ENCODE measurements around the gene GHDC. TPM values are rescaled to one million over a fixed set of nuclear protein-coding genes. Genes with fewer than 3 reads are reported as not detected.

The GHDC gene
- total RNA-seq, 1 experiment from 2014 or later = 7.5 TPM

GRCh38 chr17:42180922-42181850 lies 13.1 kb downstream of the GHDC start, which contains the start of gene KCNH4:
TSS of gene KCNH4 (minus strand) at chr17:42181142. CDS start at chr17:42180945, 197 bp downstream.
- H3K36me3 Mint-ChIP-seq = no peaks in the 10 kb centered on the region
- ChIA-PET POLR2A (interaction anchor here (0.6 to 1.1 kb wide), 5 partner anchors 9 to 74 kb away, joined by 3 to 4 read pairs (median 4); no protein-coding TSS in a partner anchor), CTCF (interaction anchor here (0.6 to 3.7 kb wide), 33 partner anchors 8 to 367 kb away, joined by 3 to 33 read pairs (median 5); partner anchors contain the start of genes ACLY, DHX58, GHDC and HSPB9)
- DNase-seq (ENCODE audit: low spot score) (peak; percentile 85), ATAC-seq (peak; percentile 23)
- peaks cover 28% of the 10 kb centered on the region for H3K4me1 Mint-ChIP-seq
- H3K9me3 Mint-ChIP-seq = no peaks in the 10 kb centered on the region
- peak within 1 kb of the TSS; percentile 76 for H3K4me3 Mint-ChIP-seq
- H3K27me3 Mint-ChIP-seq (ENCODE audit: low read depth) = peaks cover 65% of the 10 kb centered on the region
- no peak within 1 kb of the TSS for H3K27ac Mint-ChIP-seq
- no peak for TF ChIP-seq TEAD1 (CRISPR knock-in tag; IDR thresholded peaks at IDR 0.05)
- TF ChIP-seq CREB1 (CRISPR knock-in tag; IDR thresholded peaks at IDR 0.05) = no peak
- no peak for TF ChIP-seq NFATC4 (CRISPR knock-in tag; IDR thresholded peaks at IDR 0.05)
- no peak for TF ChIP-seq NFYB (CRISPR knock-in tag; conservative IDR thresholded peaks at IDR 0.05; ENCODE audit: low read depth)
- no peak for TF ChIP-seq HMGXB4 (CRISPR knock-in tag; IDR thresholded peaks at IDR 0.05)
- no peak for TF ChIP-seq FOXJ3 (CRISPR knock-in tag; IDR thresholded peaks at IDR 0.05; ENCODE audit: borderline replicate concordance)
- peak; percentile 60; the same call in 1 of the 2 replicates for TF ChIP-seq E2F5 (CRISPR knock-in tag; IDR thresholded peaks at IDR 0.05)
- no peak for TF ChIP-seq GTF2I (CRISPR knock-in tag; conservative IDR thresholded peaks at IDR 0.05)
- TF ChIP-seq ZNF232 (CRISPR knock-in tag; IDR thresholded peaks at IDR 0.05) = peak; percentile 40; the same call in 1 of the 2 replicates
- TF ChIP-seq FOXK1 (CRISPR knock-in tag; IDR thresholded peaks at IDR 0.05) = peak; percentile 53; the same call in 1 of the 2 replicates
- TF ChIP-seq ZNF396 (CRISPR knock-in tag; IDR thresholded peaks at IDR 0.05; ENCODE audit: borderline replicate concordance) = no peak
- no peak for TF ChIP-seq CDX4 (CRISPR knock-in tag; IDR thresholded peaks at IDR 0.05; ENCODE audit: borderline replicate concordance)
- peak; percentile 68 for TF ChIP-seq USF2 (CRISPR knock-in tag; IDR thresholded peaks at IDR 0.05)
- peak; percentile 16; the same call in 1 of the 2 replicates for TF ChIP-seq FOXP4 (CRISPR knock-in tag; IDR thresholded peaks at IDR 0.05)
- 0 out of 2 replicates have a peak, but pooled peaks have one; percentile 45 for TF ChIP-seq MYBL2 (CRISPR knock-in tag; IDR thresholded peaks at IDR 0.05)
- TF ChIP-seq TCF7 (CRISPR knock-in tag; IDR thresholded peaks at IDR 0.05; ENCODE audit: low read depth) = peak; percentile 26; the same call in 1 of the 2 replicates
- no peak for TF ChIP-seq NR1H2 (CRISPR knock-in tag; IDR thresholded peaks at IDR 0.05)
- no peak for TF ChIP-seq GABPB1 (CRISPR knock-in tag; IDR thresholded peaks at IDR 0.05)
- peak; percentile 79 for TF ChIP-seq SP1 (CRISPR knock-in tag; conservative IDR thresholded peaks at IDR 0.05)
- peak; percentile 72; the same call in 1 of the 2 replicates for TF ChIP-seq NFE2L1 (CRISPR knock-in tag; IDR thresholded peaks at IDR 0.05)
- TF ChIP-seq ZBTB21 (CRISPR knock-in tag; IDR thresholded peaks at IDR 0.05; ENCODE audit: borderline replicate concordance) = no peak
- no peak for TF ChIP-seq TEAD4 (CRISPR knock-in tag; IDR thresholded peaks at IDR 0.05)
- TF ChIP-seq MAX (CRISPR knock-in tag; IDR thresholded peaks at IDR 0.05) = peak; percentile 80
- no peak for TF ChIP-seq ZNF532 (CRISPR knock-in tag; IDR thresholded peaks at IDR 0.05; ENCODE audit: borderline replicate concordance)
- no peak for TF ChIP-seq KAT7 (CRISPR knock-in tag; IDR thresholded peaks at IDR 0.05; ENCODE audit: borderline replicate concordance)

Data from WTC11 (cell line).